ENCODE data around the gene PTPN7.

DNA sequence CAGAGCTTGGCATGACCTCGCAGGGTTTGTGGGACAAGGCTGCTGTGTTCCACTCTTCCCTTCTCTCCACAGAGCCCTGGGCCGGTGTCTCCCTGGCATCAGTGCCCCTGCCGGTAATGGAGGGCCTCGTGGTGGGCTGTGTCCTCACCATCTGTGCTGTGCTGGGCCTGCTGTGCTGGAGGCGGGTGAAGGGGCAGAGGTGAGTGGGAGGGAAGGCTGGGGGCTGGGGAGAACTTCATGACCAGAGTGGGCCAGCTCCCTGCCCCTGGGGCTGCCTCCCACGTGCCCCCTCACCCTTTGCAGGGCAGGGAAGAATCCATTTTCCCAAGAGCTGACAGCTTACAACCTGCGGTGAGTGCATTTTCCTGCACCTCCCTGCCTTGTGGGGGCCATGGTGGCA is 21.2 kb upstream of the PTPN7 start:
- TF ChIP-seq CHD2 (IDR thresholded peaks at IDR 0.05; ENCODE audit: borderline replicate concordance, low read depth, low read length) (no peak), EGR1 (IDR thresholded peaks at IDR 0.05; ENCODE audit: borderline replicate concordance in 1 of 2, low read depth in 2 of 2, low read length in 2 of 2) (no peak), NRF1 (conservative IDR thresholded peaks at IDR 0.05; ENCODE audit: low read depth, low read length) (no peak), NFIC (IDR thresholded peaks at IDR 0.05; ENCODE audit: low read depth, low read length) (no peak), CBX3 (IDR thresholded peaks at IDR 0.05; ENCODE audit: borderline replicate concordance, low read depth) (no peak), POLR2A (IDR thresholded peaks at IDR 0.05; ENCODE audit: low read depth, low read length) (no peak), LARP7 (IDR thresholded peaks at IDR 0.05) (no peak), CBFB (IDR thresholded peaks at IDR 0.05; ENCODE audit: low read depth) (no peak), ZZZ3 (IDR thresholded peaks at IDR 0.05; ENCODE audit: control insufficient read depth, insufficient read length, low read depth) (no peak), NR2C1 (IDR thresholded peaks at IDR 0.05) (no peak), MTA3 (IDR thresholded peaks at IDR 0.05; ENCODE audit: borderline replicate concordance, low read length) (no peak)
- TF ChIP-seq, protein P1, sequence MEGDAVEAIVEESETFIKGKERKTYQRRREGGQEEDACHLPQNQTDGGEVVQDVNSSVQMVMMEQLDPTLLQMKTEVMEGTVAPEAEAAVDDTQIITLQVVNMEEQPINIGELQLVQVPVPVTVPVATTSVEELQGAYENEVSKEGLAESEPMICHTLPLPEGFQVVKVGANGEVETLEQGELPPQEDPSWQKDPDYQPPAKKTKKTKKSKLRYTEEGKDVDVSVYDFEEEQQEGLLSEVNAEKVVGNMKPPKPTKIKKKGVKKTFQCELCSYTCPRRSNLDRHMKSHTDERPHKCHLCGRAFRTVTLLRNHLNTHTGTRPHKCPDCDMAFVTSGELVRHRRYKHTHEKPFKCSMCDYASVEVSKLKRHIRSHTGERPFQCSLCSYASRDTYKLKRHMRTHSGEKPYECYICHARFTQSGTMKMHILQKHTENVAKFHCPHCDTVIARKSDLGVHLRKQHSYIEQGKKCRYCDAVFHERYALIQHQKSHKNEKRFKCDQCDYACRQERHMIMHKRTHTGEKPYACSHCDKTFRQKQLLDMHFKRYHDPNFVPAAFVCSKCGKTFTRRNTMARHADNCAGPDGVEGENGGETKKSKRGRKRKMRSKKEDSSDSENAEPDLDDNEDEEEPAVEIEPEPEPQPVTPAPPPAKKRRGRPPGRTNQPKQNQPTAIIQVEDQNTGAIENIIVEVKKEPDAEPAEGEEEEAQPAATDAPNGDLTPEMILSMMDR (IDR thresholded peaks at IDR 0.05 in 2 of 3, conservative IDR thresholded peaks at IDR 0.05 in 1 of 3; ENCODE audit: control insufficient read depth in 2 of 3, extremely low read depth in 1 of 3, insufficient read depth in 1 of 3, low read depth in 3 of 3, low read length in 3 of 3), result no peak
- TF ChIP-seq, protein P2, sequence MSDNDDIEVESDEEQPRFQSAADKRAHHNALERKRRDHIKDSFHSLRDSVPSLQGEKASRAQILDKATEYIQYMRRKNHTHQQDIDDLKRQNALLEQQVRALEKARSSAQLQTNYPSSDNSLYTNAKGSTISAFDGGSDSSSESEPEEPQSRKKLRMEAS (IDR thresholded peaks at IDR 0.05; ENCODE audit: low read depth, low read length), result no peak
